ELF-1 (cell line): ENCODE results near the gene MAZ.

Experiments used
- DNase-seq: peaks from one replicate; pipeline ENCODE4 v3.0.0-alpha.2; 2016; ENCODE audit warnings: low read depth, low spot score

MAZ gene

GRCh38 chr16:29852654-29853053, 46.3 kb downstream of the MAZ start:
- no peak for DNase-seq

GRCh38 chr16:29854520-29855100, 48.3 kb downstream of the MAZ start:
- no peak for DNase-seq

GRCh38 chr16:29857133-29857760, 50.9 kb downstream of the MAZ start:
- DNase-seq, result no peak

GRCh38 chr16:29858149-29858849, 52.0 kb downstream of the MAZ start:
- no peak for DNase-seq

- no peak for DNase-seq
These were observed 52.6 kb downstream of the MAZ start for GRCh38 chr16:29858974-29859373.

- DNase-seq, result peak; percentile 73
These were observed 53.9 kb downstream of the MAZ start for GRCh38 chr16:29860218-29860617.
